Mucosa of stomach (tissue), 1 donor: ENCODE measurements around the gene CPNE9.

Source experiments
- H3K27me3 ChIP-seq: one replicate; pipeline ENCODE4 v1.7.0; 2013; ENCODE audit warnings: mild to moderate bottlenecking, low read length; ENCODE audit not compliant: control insufficient read depth, insufficient read depth
- H3K36me3 ChIP-seq: one replicate; pipeline ENCODE4 v1.7.0; 2013; ENCODE audit warnings: low read length; ENCODE audit not compliant: control insufficient read depth, insufficient read depth
- H3K4me1 ChIP-seq: one replicate; pipeline ENCODE4 v1.7.0; 2013; ENCODE audit warnings: mild to moderate bottlenecking, low read length; ENCODE audit not compliant: control insufficient read depth, insufficient read depth
- H3K4me3 ChIP-seq: one replicate; pipeline ENCODE4 v1.7.0; 2013; ENCODE audit warnings: low read length
- H3K9ac ChIP-seq: one replicate; pipeline ENCODE4 v1.7.0; 2013; ENCODE audit warnings: mild to moderate bottlenecking, low read length, moderate library complexity
- H3K9me3 ChIP-seq: one replicate; pipeline ENCODE4 v1.7.0; 2013; ENCODE audit warnings: mild to moderate bottlenecking, low read length, moderate library complexity; ENCODE audit not compliant: control insufficient read depth
- donor health status: Pancreatic carcinoma.

CPNE9 gene

GRCh38 chr3:9703736-9704346 lies at the start of gene CPNE9:
Gene CPNE9 (plus strand): TSS chr3:9703833. CDS start chr3:9703997, 164 bp downstream.
- H3K27me3 ChIP-seq, result peaks cover 16% of the 10 kb centered on the region
- peak within 1 kb of the TSS; percentile 22 for H3K9ac ChIP-seq
- no peaks in the 10 kb centered on the region for H3K36me3 ChIP-seq
- no peak within 1 kb of the TSS for H3K4me3 ChIP-seq
- H3K9me3 ChIP-seq, result no peaks in the 10 kb centered on the region
- peaks cover 14% of the 10 kb centered on the region for H3K4me1 ChIP-seq

- no peaks in the 10 kb centered on the region for H3K27me3 ChIP-seq
- H3K4me1 ChIP-seq, result no peaks in the 10 kb centered on the region
- H3K4me3 ChIP-seq, result no peak overlapping the region
- peaks cover 6% of the 10 kb centered on the region for H3K36me3 ChIP-seq
- no peaks in the 10 kb centered on the region for H3K9me3 ChIP-seq
- H3K9ac ChIP-seq, result no peak overlapping the region
Measured at GRCh38 chr3:9659849-9660248, 43.8 kb upstream of the CPNE9 start.

GRCh38 chr3:9660972-9661371 lies 42.7 kb upstream of the CPNE9 start:
- H3K9ac ChIP-seq, result no peak overlapping the region
- no peaks in the 10 kb centered on the region for H3K27me3 ChIP-seq
- H3K4me1 ChIP-seq, result no peaks in the 10 kb centered on the region
- no peaks in the 10 kb centered on the region for H3K9me3 ChIP-seq
- no peak overlapping the region for H3K4me3 ChIP-seq
- peaks cover 6% of the 10 kb centered on the region for H3K36me3 ChIP-seq

- no peaks in the 10 kb centered on the region for H3K4me1 ChIP-seq
- H3K36me3 ChIP-seq, result peaks cover 10% of the 10 kb centered on the region
- H3K9ac ChIP-seq, result no peak overlapping the region
- no peaks in the 10 kb centered on the region for H3K9me3 ChIP-seq
- no peaks in the 10 kb centered on the region for H3K27me3 ChIP-seq
- H3K4me3 ChIP-seq, result no peak overlapping the region
Measured at GRCh38 chr3:9664119-9664751, 39.4 kb upstream of the CPNE9 start.

- Histone ChIP-seq H3K4me3 (no peak overlapping the region), H3K4me1 (no peaks in the 10 kb centered on the region), H3K9ac (no peak overlapping the region), H3K27me3 (no peaks in the 10 kb centered on the region), H3K36me3 (peaks cover 13% of the 10 kb centered on the region), H3K9me3 (no peaks in the 10 kb centered on the region)
Measured at GRCh38 chr3:9666704-9667445, 36.8 kb upstream of the CPNE9 start.

GRCh38 chr3:9669277-9669676 lies 34.4 kb upstream of the CPNE9 start:
- Histone ChIP-seq H3K4me3 (no peak overlapping the region), H3K9ac (no peak overlapping the region), H3K27me3 (no peaks in the 10 kb centered on the region), H3K4me1 (no peaks in the 10 kb centered on the region), H3K36me3 (peaks cover 26% of the 10 kb centered on the region), H3K9me3 (no peaks in the 10 kb centered on the region)

GRCh38 chr3:9669720-9670432 lies 33.8 kb upstream of the CPNE9 start:
- Histone ChIP-seq H3K9me3 (no peaks in the 10 kb centered on the region), H3K4me1 (no peaks in the 10 kb centered on the region), H3K27me3 (no peaks in the 10 kb centered on the region), H3K4me3 (no peak overlapping the region), H3K36me3 (peaks cover 21% of the 10 kb centered on the region), H3K9ac (no peak overlapping the region)

GRCh38 chr3:9673082-9673481 lies 30.6 kb upstream of the CPNE9 start:
- no peaks in the 10 kb centered on the region for H3K4me1 ChIP-seq
- H3K36me3 ChIP-seq, result peaks cover 24% of the 10 kb centered on the region
- H3K4me3 ChIP-seq, result no peak overlapping the region
- H3K9me3 ChIP-seq, result no peaks in the 10 kb centered on the region
- H3K27me3 ChIP-seq, result no peaks in the 10 kb centered on the region
- H3K9ac ChIP-seq, result no peak overlapping the region

GRCh38 chr3:9673752-9674151 lies 29.9 kb upstream of the CPNE9 start:
- no peaks in the 10 kb centered on the region for H3K4me1 ChIP-seq
- peaks cover 30% of the 10 kb centered on the region for H3K36me3 ChIP-seq

GRCh38 chr3:9675736-9676290 lies 27.8 kb upstream of the CPNE9 start:
- H3K36me3 ChIP-seq, result peaks cover 38% of the 10 kb centered on the region
- no peaks in the 10 kb centered on the region for H3K9me3 ChIP-seq
- no peak overlapping the region for H3K9ac ChIP-seq
- H3K27me3 ChIP-seq, result no peaks in the 10 kb centered on the region
- H3K4me3 ChIP-seq, result no peak overlapping the region
- H3K4me1 ChIP-seq, result no peaks in the 10 kb centered on the region

More at GRCh38 chr3:9673752-9674151, 29.9 kb upstream of the CPNE9 start:
- no peak overlapping the region for H3K9ac ChIP-seq
- H3K4me3 ChIP-seq, result no peak overlapping the region
- H3K27me3 ChIP-seq, result no peaks in the 10 kb centered on the region
- no peaks in the 10 kb centered on the region for H3K9me3 ChIP-seq

GRCh38 chr3:9676785-9677184 lies 26.8 kb upstream of the CPNE9 start:
- Histone ChIP-seq H3K4me3 (no peak overlapping the region), H3K9ac (no peak overlapping the region), H3K9me3 (no peaks in the 10 kb centered on the region), H3K27me3 (no peaks in the 10 kb centered on the region), H3K4me1 (peaks cover 8% of the 10 kb centered on the region), H3K36me3 (peaks cover 36% of the 10 kb centered on the region)
